H9 (cell line): Measurements from ENCODE around the gene FGF3. TPM values are rescaled to one million over a fixed set of nuclear protein-coding genes. Genes with fewer than 3 reads are reported as not detected.

Experiments
- DNase-seq: peaks from one replicate; pipeline ENCODE4 v3.0.0-alpha.2; 2017
- H2AFZ ChIP-seq: one replicate; pipeline ENCODE4 v1.6.1; 2013; ENCODE audit warnings: mild to moderate bottlenecking, low read length, control low read depth, moderate library complexity
- H2AK5ac ChIP-seq: 2 replicates; pipeline ENCODE4 v1.6.1; 2013; ENCODE audit warnings: low read length, control low read depth, mixed read lengths; ENCODE audit not compliant: insufficient read length
- H2BK120ac ChIP-seq: one replicate; pipeline ENCODE4 v1.6.1; 2013; ENCODE audit warnings: low read depth, mild to moderate bottlenecking, low read length, control low read depth, inconsistent platforms; ENCODE audit not compliant: poor library complexity, severe bottlenecking
- H2BK12ac ChIP-seq: 2 replicates; pipeline ENCODE4 v1.6.1; 2013; ENCODE audit warnings: low read length, control low read depth, mixed read lengths, low read depth; ENCODE audit not compliant: insufficient read length
- H2BK15ac ChIP-seq: 2 replicates; pipeline ENCODE4 v1.6.1; 2013; ENCODE audit warnings: low read depth, low read length, control low read depth
- H2BK20ac ChIP-seq: one replicate; pipeline ENCODE4 v1.6.1; 2013; ENCODE audit warnings: low read depth, mild to moderate bottlenecking, low read length, control low read depth, inconsistent platforms; ENCODE audit not compliant: poor library complexity, severe bottlenecking
- H2BK5ac ChIP-seq: 2 replicates; pipeline ENCODE4 v1.6.1; 2013; ENCODE audit warnings: low read length, control low read depth, mixed read lengths; ENCODE audit not compliant: insufficient read length
- H3K14ac ChIP-seq: 2 replicates; pipeline ENCODE4 v1.6.1; 2013; ENCODE audit warnings: low read length, control low read depth; ENCODE audit not compliant: insufficient read depth
- H3K18ac ChIP-seq: 2 replicates; pipeline ENCODE4 v1.6.1; 2013; ENCODE audit warnings: low read depth, mild to moderate bottlenecking, mixed read lengths, low read length, control low read depth; ENCODE audit not compliant: insufficient read length
- H3K23ac ChIP-seq: 2 replicates; pipeline ENCODE4 v1.6.1; 2013; ENCODE audit warnings: low read length, control low read depth, mixed read lengths, low read depth; ENCODE audit not compliant: insufficient read length
- H3K23me2 ChIP-seq: 2 replicates; pipeline ENCODE4 v1.6.1; 2013; ENCODE audit warnings: low read depth, mild to moderate bottlenecking, mixed read lengths, low read length, control low read depth; ENCODE audit not compliant: insufficient read length, poor library complexity, severe bottlenecking
- H3K27ac ChIP-seq: 2 replicates; pipeline ENCODE4 v1.5.1; 2013; ENCODE audit warnings: low read length, control low read depth, mixed read lengths, low read depth; ENCODE audit not compliant: insufficient read length
- H3K27me3 ChIP-seq: 2 replicates; pipeline ENCODE4 v1.6.1; 2013; ENCODE audit warnings: low read length, control low read depth, inconsistent platforms; ENCODE audit not compliant: insufficient read depth
- H3K4ac ChIP-seq: 2 replicates; pipeline ENCODE4 v1.6.1; 2013; ENCODE audit warnings: low read depth, mild to moderate bottlenecking, control low read depth, inconsistent platforms, low read length, moderate library complexity
- H3K4me1 ChIP-seq: 2 replicates; pipeline ENCODE4 v1.6.1; 2013; ENCODE audit warnings: low read length, control low read depth, inconsistent platforms; ENCODE audit not compliant: insufficient read depth
- H3K4me2 ChIP-seq: 2 replicates; pipeline ENCODE4 v1.6.1; 2013; ENCODE audit warnings: low read length, control low read depth, mixed read lengths; ENCODE audit not compliant: insufficient read length, insufficient read depth
- H3K56ac ChIP-seq: 2 replicates; pipeline ENCODE4 v1.6.1; 2013; ENCODE audit warnings: low read depth, mild to moderate bottlenecking, mixed read lengths, low read length, control low read depth; ENCODE audit not compliant: insufficient read length
- H3K79me1 ChIP-seq: 2 replicates; pipeline ENCODE4 v1.6.1; 2013; ENCODE audit warnings: low read depth, mild to moderate bottlenecking, moderate library complexity, low read length, control low read depth, inconsistent platforms; ENCODE audit not compliant: insufficient read depth, poor library complexity, severe bottlenecking
- H3K79me2 ChIP-seq: 2 replicates; pipeline ENCODE4 v1.6.1; 2013; ENCODE audit warnings: low read length, control low read depth, inconsistent platforms; ENCODE audit not compliant: insufficient read depth
- H3K9ac ChIP-seq: 2 replicates; pipeline ENCODE4 v1.6.1; 2013; ENCODE audit warnings: low read length, control low read depth, mixed read lengths; ENCODE audit not compliant: insufficient read length; ENCODE audit errors: extremely low read depth
- H3K9me3 ChIP-seq: one replicate; pipeline ENCODE4 v1.6.1; 2013; ENCODE audit warnings: low read depth, low read length, inconsistent platforms; ENCODE audit not compliant: control insufficient read depth
- H3T11ph ChIP-seq: one replicate; pipeline ENCODE4 v1.6.1; 2013; ENCODE audit warnings: mild to moderate bottlenecking, low read length, control low read depth, inconsistent platforms
- H4K20me1 ChIP-seq: one replicate; pipeline ENCODE4 v1.6.1; 2013; ENCODE audit not compliant: control insufficient read depth, insufficient read length, insufficient read depth
- H4K5ac ChIP-seq: 2 replicates; pipeline ENCODE4 v1.6.1; 2013; ENCODE audit warnings: low read depth, mild to moderate bottlenecking, mixed read lengths, low read length, control low read depth; ENCODE audit not compliant: insufficient read length
- H4K8ac ChIP-seq: replicated peaks from 2 replicates; pipeline ENCODE4 v1.6.1; 2013; ENCODE audit warnings: low read length, control low read depth, mixed read lengths, low read depth; ENCODE audit not compliant: insufficient read length
- H4K91ac ChIP-seq: 2 replicates; pipeline ENCODE4 v1.6.1; 2013; ENCODE audit warnings: low read depth, mild to moderate bottlenecking, moderate library complexity, mixed read lengths, low read length, control low read depth; ENCODE audit not compliant: insufficient read length
- H3K27ac Mint-ChIP-seq, 3 experiments: 2 replicates in 2 of 3; 3 replicates in 1 of 3; pipeline ENCODE4 v1.8.0; 2020 to 2021; ENCODE audit warnings: mixed read lengths in 3 of 3, mild to moderate bottlenecking in 1 of 3, moderate library complexity in 1 of 3
- H3K27me3 Mint-ChIP-seq: 2 replicates; pipeline ENCODE4 v1.8.0; 2021; ENCODE audit warnings: low read depth, mild to moderate bottlenecking, moderate library complexity, mixed read lengths
- H3K36me3 Mint-ChIP-seq, 3 experiments: 2 replicates in 2 of 3; 3 replicates in 1 of 3; pipeline ENCODE4 v1.8.0; 2020 to 2021; ENCODE audit warnings: low read depth in 3 of 3, mixed read lengths in 3 of 3; ENCODE audit not compliant: insufficient read depth in 1 of 3
- H3K4me1 Mint-ChIP-seq, 2 experiments: 2 replicates each; pipeline ENCODE4 v1.8.0; 2020; ENCODE audit warnings: mixed read lengths in 2 of 2
- H3K4me3 Mint-ChIP-seq, 2 experiments: 2 replicates in 1 of 2; 3 replicates in 1 of 2; pipeline ENCODE4 v1.8.0; 2020 to 2021; ENCODE audit warnings: mild to moderate bottlenecking in 2 of 2, mixed read lengths in 2 of 2, moderate library complexity in 1 of 2
- H3K9me3 Mint-ChIP-seq, 2 experiments: 2 replicates in 1 of 2; 3 replicates in 1 of 2; pipeline ENCODE4 v1.8.0; 2020; ENCODE audit warnings: mild to moderate bottlenecking in 2 of 2, mixed read lengths in 2 of 2, moderate library complexity in 1 of 2
- WGBS: extraction: QIAGEN DNeasy Blood & Tissue Kit; methylation state at CpG from one replicate; pipeline ENCODE4 v1.1.7; 2013; ENCODE audit warnings: missing lambda C conversion rate, low lambda C conversion rate, mixed read lengths; ENCODE audit not compliant: insufficient read length; ENCODE audit errors: extremely low coverage; 5-methylcytosine and 5-hydroxymethylcytosine counted together
- total RNA-seq: library from RNA; stranded (reverse); gene quantifications from 2 replicates; pipeline ENCODE4 v1.2.1, GENCODE V29; 2021
- TF ChIP-seq, protein P1 (sequence below): fragments of 200-600 bp; sonication (generic); conservative IDR thresholded peaks from 3 replicates; pipeline ENCODE4 v1.8.0; 2021; ENCODE audit warnings: antibody characterized with exemption, mild to moderate bottlenecking

The FGF3 gene
- total RNA-seq, 1 experiment from 2014 or later, result not detected

DNA sequence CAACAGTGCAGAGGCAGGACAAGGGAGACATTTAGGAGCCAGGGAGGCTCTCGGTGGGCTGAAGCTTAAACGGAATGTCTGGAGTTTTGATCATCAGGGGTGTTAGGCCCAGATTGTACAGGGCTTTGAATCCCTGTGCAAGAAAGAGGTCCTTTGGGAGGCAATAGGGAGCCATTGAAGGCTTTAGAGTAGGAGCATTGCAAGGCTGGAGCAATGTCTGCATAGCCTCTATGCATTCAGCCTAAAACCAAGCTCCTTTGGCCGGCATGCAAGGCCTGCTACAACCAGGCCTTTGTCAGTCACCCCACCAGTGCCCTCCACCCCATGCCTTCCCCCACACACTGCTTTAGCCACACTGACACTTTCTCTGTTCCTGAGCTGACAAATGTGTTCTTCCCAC lies 47.4 kb upstream of the FGF3 start:
- Histone ChIP-seq H2BK120ac (no peak overlapping the region), H3K79me2 (no peaks in the 10 kb centered on the region), H4K91ac (no peak overlapping the region), H3K9ac (no peak overlapping the region), H3K4me1 (no peaks in the 10 kb centered on the region), H3K79me1 (no peaks in the 10 kb centered on the region), H3K4me2 (no peak overlapping the region), H2BK15ac (no peak overlapping the region), H2BK20ac (no peak overlapping the region), H3K27me3 (no peaks in the 10 kb centered on the region), H3K23ac (no peak overlapping the region), H2AK5ac (no peak overlapping the region), H4K8ac (no peak overlapping the region), H3K27ac (no peak overlapping the region), H3T11ph (no peak overlapping the region), H3K4ac (no peak overlapping the region), H2BK12ac (no peak overlapping the region), H3K56ac (no peak overlapping the region), H2AFZ (no peak overlapping the region), H3K23me2 (no peaks in the 10 kb centered on the region), H4K5ac (no peak overlapping the region), H3K14ac (no peak overlapping the region), H2BK5ac (no peak overlapping the region), H4K20me1 (no peaks in the 10 kb centered on the region), H3K9me3 (no peaks in the 10 kb centered on the region), H3K18ac (no peak overlapping the region)
- no peak for DNase-seq
- H3K4me3 Mint-ChIP-seq, result no peak overlapping the region
- H3K9me3 Mint-ChIP-seq, result peaks cover under 1 to 4% of the 10 kb centered on the region in 2 experiments; a peak in 3 of 5 replicates
- TF ChIP-seq, protein P1, sequence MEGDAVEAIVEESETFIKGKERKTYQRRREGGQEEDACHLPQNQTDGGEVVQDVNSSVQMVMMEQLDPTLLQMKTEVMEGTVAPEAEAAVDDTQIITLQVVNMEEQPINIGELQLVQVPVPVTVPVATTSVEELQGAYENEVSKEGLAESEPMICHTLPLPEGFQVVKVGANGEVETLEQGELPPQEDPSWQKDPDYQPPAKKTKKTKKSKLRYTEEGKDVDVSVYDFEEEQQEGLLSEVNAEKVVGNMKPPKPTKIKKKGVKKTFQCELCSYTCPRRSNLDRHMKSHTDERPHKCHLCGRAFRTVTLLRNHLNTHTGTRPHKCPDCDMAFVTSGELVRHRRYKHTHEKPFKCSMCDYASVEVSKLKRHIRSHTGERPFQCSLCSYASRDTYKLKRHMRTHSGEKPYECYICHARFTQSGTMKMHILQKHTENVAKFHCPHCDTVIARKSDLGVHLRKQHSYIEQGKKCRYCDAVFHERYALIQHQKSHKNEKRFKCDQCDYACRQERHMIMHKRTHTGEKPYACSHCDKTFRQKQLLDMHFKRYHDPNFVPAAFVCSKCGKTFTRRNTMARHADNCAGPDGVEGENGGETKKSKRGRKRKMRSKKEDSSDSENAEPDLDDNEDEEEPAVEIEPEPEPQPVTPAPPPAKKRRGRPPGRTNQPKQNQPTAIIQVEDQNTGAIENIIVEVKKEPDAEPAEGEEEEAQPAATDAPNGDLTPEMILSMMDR, result no peak
- WGBS, result no CpG with 5 or more reads among the region's 3 CpGs
- H3K4me1 Mint-ChIP-seq, result peaks cover 24 to 37% of the 10 kb centered on the region in 2 experiments
- H3K36me3 Mint-ChIP-seq, result peaks cover 0 to 2% (median 0%) of the 10 kb centered on the region in 3 experiments; a peak in 3 of 7 replicates
- peaks cover 19% of the 10 kb centered on the region for H3K27me3 Mint-ChIP-seq
- H3K27ac Mint-ChIP-seq, result no peak overlapping the region; a peak in 1 of 7 replicates
